ENCODE data around the gene RAB3B.
"Not testable (repeated sequence)": the region's sequence is repeated elsewhere in the genome, so short reads cannot be mapped to it uniquely, and the experiment has no call there.

The RAB3B gene, protein sequence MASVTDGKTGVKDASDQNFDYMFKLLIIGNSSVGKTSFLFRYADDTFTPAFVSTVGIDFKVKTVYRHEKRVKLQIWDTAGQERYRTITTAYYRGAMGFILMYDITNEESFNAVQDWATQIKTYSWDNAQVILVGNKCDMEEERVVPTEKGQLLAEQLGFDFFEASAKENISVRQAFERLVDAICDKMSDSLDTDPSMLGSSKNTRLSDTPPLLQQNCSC
- 0 to 0.19 (median 0) reads per million in 3 donors for total RNA-seq

DNA sequence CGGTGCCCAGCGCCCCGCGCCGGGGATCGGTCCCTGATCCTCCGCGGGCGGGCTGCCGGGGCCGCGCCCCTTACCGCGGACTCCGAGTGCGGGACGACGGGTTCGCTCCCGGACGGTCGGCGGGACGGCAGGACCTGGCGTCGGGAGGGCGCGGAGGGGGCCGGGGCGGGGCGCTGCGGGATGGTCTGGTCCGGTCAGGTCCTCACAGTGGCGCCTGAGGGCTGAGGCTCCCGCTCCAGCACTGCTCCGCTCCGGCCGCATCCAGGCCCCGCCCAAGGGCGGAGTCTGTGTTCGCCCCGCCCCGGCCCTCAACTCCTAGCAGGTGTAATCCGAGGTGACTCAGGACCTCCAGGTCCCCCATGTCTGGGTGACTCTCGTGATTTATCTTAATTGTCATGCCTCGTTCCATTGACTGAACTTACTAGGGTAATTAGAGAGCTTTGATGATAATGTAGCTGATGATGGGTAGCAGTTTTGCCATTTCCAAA is at the start of gene RAB3B:
RAB3B (minus strand) TSS at position 223 of the 488 bp plus-strand sequence. CDS start 13,583 bp downstream, outside the sequence.
- Histone ChIP-seq H3K27me3 (replicated peaks; ENCODE audit: control insufficient read depth, insufficient read depth, low read length, poor library complexity, severe bottlenecking) (no peaks in the 10 kb centered on the region), H3K4me1 (ENCODE audit: control insufficient read depth, insufficient read depth, low read length, poor library complexity, severe bottlenecking) (no peaks in the 10 kb centered on the region), H3K36me3 (ENCODE audit: control insufficient read depth, insufficient read depth, low read length) (no peaks in the 10 kb centered on the region), H3K4me3 (ENCODE audit: insufficient read depth, low read depth, low read length, poor library complexity, severe bottlenecking) (peak within 1 kb of the TSS; percentile 68), H3K27ac (ENCODE audit: insufficient read depth, low read length, poor library complexity, severe bottlenecking) (no peak within 1 kb of the TSS), H3K9me3 (ENCODE audit: control insufficient read depth, low read length) (no peaks in the 10 kb centered on the region)
- DNase-seq: peak; percentile 55 to 63 (median 56)

DNA sequence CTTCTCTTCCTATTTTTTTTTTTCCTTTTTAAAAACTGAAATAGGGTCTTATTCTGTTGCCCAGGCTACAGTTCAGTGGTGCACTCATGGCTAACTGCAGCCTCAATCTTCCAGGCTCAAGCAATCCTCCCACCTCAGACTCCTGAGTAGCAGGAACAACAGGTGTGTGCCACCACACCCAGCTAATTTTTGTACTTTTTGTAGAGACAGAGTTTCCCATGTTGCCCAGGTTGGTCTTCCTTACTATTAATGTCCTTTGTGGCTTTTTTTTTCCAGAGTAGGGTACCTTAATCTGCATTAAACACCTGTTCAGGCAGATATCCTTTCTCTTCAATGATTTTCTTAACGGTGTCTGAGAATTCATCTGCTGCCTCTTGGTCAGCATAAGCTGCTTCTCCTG is 47.4 kb upstream of the RAB3B start:
- no peak overlapping the region for H3K4me3 ChIP-seq (ENCODE audit: insufficient read depth, low read depth, low read length, poor library complexity, severe bottlenecking)

DNA sequence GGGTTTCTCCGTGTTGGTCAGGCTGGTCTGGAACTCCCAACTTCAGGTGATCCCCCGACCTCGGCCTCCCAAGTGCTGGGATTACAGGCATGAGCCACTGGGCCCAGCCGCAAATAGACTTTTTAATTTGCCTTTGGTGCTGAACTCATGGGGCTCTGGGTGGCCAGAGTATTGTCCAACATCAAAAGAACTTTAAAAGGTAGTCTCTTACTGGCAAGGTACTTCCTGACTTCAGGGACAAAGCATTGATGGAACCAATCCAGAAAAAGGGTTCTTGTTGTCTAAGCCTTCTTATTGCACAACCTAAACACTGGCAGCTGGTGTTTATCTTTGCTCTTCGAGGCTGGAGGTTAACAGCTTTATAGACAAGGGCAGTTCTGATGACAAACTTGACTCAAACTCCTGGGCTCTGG is 46.9 kb upstream of the RAB3B start:
- Histone ChIP-seq H3K4me1 (ENCODE audit: control insufficient read depth, insufficient read depth, low read length, poor library complexity, severe bottlenecking) (peaks cover 11% of the 10 kb centered on the region), H3K27ac (ENCODE audit: insufficient read depth, low read length, poor library complexity, severe bottlenecking) (no peak overlapping the region), H3K9me3 (ENCODE audit: control insufficient read depth, low read length) (no peaks in the 10 kb centered on the region), H3K27me3 (replicated peaks; ENCODE audit: control insufficient read depth, insufficient read depth, low read length, poor library complexity, severe bottlenecking) (no peaks in the 10 kb centered on the region), H3K36me3 (ENCODE audit: control insufficient read depth, insufficient read depth, low read length) (peaks cover 10% of the 10 kb centered on the region), H3K4me3 (ENCODE audit: insufficient read depth, low read depth, low read length, poor library complexity, severe bottlenecking) (no peak overlapping the region)
- no peak for DNase-seq

More for the DNA sequence above, 47.4 kb upstream of the RAB3B start:
- H3K9me3 ChIP-seq (ENCODE audit: control insufficient read depth, low read length): no peaks in the 10 kb centered on the region
- DNase-seq: no peak
- no peaks in the 10 kb centered on the region for H3K27me3 ChIP-seq (replicated peaks; ENCODE audit: control insufficient read depth, insufficient read depth, low read length, poor library complexity, severe bottlenecking)
- peaks cover 6% of the 10 kb centered on the region for H3K4me1 ChIP-seq (ENCODE audit: control insufficient read depth, insufficient read depth, low read length, poor library complexity, severe bottlenecking)
- H3K27ac ChIP-seq (ENCODE audit: insufficient read depth, low read length, poor library complexity, severe bottlenecking): no peak overlapping the region
- H3K36me3 ChIP-seq (ENCODE audit: control insufficient read depth, insufficient read depth, low read length): peaks cover 10% of the 10 kb centered on the region

GRCh38 chr1:52034050-52034384 is 43.5 kb upstream of the RAB3B start:
- Histone ChIP-seq H3K27me3 (replicated peaks; ENCODE audit: control insufficient read depth, insufficient read depth, low read length, poor library complexity, severe bottlenecking) (no peaks in the 10 kb centered on the region), H3K9me3 (ENCODE audit: control insufficient read depth, low read length) (no peaks in the 10 kb centered on the region), H3K4me3 (ENCODE audit: insufficient read depth, low read depth, low read length, poor library complexity, severe bottlenecking) (peak overlapping the region; percentile 86), H3K27ac (ENCODE audit: insufficient read depth, low read length, poor library complexity, severe bottlenecking) (peak overlapping the region; percentile 78), H3K4me1 (ENCODE audit: control insufficient read depth, insufficient read depth, low read length, poor library complexity, severe bottlenecking) (peaks cover 16% of the 10 kb centered on the region), H3K36me3 (ENCODE audit: control insufficient read depth, insufficient read depth, low read length) (peaks cover 5% of the 10 kb centered on the region)
- DNase-seq: no peak

DNA sequence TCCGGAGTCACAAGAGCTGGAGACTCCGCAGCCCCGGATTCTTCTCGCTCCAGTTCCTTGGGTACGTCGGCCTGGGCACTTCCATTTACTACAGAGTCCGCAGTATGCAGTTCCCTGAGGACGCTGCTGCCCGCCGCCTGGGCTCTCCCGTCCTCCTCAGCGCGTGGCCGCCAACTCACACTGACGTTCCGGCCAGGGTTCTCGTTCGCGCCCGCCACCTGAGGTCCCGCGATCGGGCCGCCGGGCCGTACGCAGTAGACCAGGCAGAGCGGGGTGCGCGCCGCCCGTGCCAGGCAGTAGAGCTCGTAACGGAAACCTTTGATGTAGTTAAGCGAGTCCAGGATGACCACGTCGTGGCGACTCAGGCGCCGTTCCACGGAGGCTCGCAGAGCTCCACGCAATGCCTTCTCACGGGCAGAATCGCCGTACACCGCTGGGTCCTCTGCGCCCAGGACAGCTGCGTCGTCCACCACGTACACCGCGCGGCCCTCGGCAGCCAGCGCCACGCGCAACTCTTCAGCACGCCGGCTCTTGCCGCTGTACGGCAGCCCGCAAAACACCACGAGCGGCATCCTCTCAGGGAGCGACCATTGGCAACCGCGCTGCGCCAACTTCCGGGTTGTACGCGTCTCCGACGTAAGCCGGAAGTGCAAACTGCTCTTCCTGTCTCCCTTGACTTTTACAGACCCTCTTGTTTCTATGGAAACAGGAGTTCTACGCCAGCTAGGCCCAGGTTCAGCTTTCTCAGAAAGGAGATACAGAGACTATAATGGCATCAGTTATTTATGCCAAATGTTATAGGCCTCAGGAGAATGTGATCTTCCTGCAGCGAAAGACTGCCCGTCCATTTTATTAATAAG is 42.9 kb upstream of the RAB3B start, which contains the start of gene KTI12:
KTI12 (minus strand) TSS at position 621 of the 860 bp plus-strand sequence; CDS start at position 572, 49 bp downstream.
- Histone ChIP-seq H3K27me3 (replicated peaks; ENCODE audit: control insufficient read depth, insufficient read depth, low read length, poor library complexity, severe bottlenecking) (no peaks in the 10 kb centered on the region), H3K4me3 (ENCODE audit: insufficient read depth, low read depth, low read length, poor library complexity, severe bottlenecking) (peak within 1 kb of the TSS; percentile 86), H3K36me3 (ENCODE audit: control insufficient read depth, insufficient read depth, low read length) (peaks cover 5% of the 10 kb centered on the region), H3K9me3 (ENCODE audit: control insufficient read depth, low read length) (no peaks in the 10 kb centered on the region), H3K27ac (ENCODE audit: insufficient read depth, low read length, poor library complexity, severe bottlenecking) (peak within 1 kb of the TSS; percentile 78), H3K4me1 (ENCODE audit: control insufficient read depth, insufficient read depth, low read length, poor library complexity, severe bottlenecking) (peaks cover 16% of the 10 kb centered on the region)
- DNase-seq: peak; percentile 76 to 84 (median 80)

GRCh38 chr1:52032785-52033131 is 42.3 kb upstream of the RAB3B start:
- peak overlapping the region; percentile 86 for H3K4me3 ChIP-seq (ENCODE audit: insufficient read depth, low read depth, low read length, poor library complexity, severe bottlenecking)
- H3K9me3 ChIP-seq (ENCODE audit: control insufficient read depth, low read length): no peaks in the 10 kb centered on the region
- H3K27ac ChIP-seq (ENCODE audit: insufficient read depth, low read length, poor library complexity, severe bottlenecking): peak overlapping the region; percentile 78
- peaks cover 4% of the 10 kb centered on the region for H3K36me3 ChIP-seq (ENCODE audit: control insufficient read depth, insufficient read depth, low read length)
- no peak for DNase-seq
- peaks cover 16% of the 10 kb centered on the region for H3K4me1 ChIP-seq (ENCODE audit: control insufficient read depth, insufficient read depth, low read length, poor library complexity, severe bottlenecking)
- H3K27me3 ChIP-seq (replicated peaks; ENCODE audit: control insufficient read depth, insufficient read depth, low read length, poor library complexity, severe bottlenecking): no peaks in the 10 kb centered on the region

GRCh38 chr1:52032124-52032784 is 41.8 kb upstream of the RAB3B start:
- no peak for DNase-seq
- Histone ChIP-seq H3K27me3 (replicated peaks; ENCODE audit: control insufficient read depth, insufficient read depth, low read length, poor library complexity, severe bottlenecking) (no peaks in the 10 kb centered on the region), H3K4me1 (ENCODE audit: control insufficient read depth, insufficient read depth, low read length, poor library complexity, severe bottlenecking) (peaks cover 16% of the 10 kb centered on the region), H3K27ac (ENCODE audit: insufficient read depth, low read length, poor library complexity, severe bottlenecking) (peak overlapping the region; percentile 78), H3K9me3 (ENCODE audit: control insufficient read depth, low read length) (no peaks in the 10 kb centered on the region), H3K4me3 (ENCODE audit: insufficient read depth, low read depth, low read length, poor library complexity, severe bottlenecking) (peak overlapping the region; percentile 86), H3K36me3 (ENCODE audit: control insufficient read depth, insufficient read depth, low read length) (no peaks in the 10 kb centered on the region)

DNA sequence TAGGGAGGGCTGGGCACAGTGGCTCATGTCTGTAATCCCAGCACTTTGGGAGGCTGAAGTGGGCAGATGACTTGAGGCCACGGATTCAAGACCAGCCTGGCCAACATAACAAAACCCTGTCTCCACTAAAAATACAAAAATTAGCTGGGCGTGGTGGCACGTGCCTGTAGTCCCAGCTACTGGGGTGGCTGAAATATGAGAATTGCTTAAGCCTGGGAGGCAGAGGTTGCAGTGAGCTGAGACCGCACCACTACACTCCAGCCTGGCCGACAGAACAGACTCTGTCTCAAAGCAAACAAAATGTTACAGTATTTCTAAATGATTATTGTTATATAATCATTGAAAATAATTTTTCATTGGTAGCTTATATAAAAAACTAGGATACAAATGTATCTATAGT is 38.3 kb upstream of the RAB3B start:
- not testable (repeated sequence) for H3K4me3 ChIP-seq (ENCODE audit: insufficient read depth, low read depth, low read length, poor library complexity, severe bottlenecking); H3K27ac ChIP-seq (ENCODE audit: insufficient read depth, low read length, poor library complexity, severe bottlenecking); DNase-seq

DNA sequence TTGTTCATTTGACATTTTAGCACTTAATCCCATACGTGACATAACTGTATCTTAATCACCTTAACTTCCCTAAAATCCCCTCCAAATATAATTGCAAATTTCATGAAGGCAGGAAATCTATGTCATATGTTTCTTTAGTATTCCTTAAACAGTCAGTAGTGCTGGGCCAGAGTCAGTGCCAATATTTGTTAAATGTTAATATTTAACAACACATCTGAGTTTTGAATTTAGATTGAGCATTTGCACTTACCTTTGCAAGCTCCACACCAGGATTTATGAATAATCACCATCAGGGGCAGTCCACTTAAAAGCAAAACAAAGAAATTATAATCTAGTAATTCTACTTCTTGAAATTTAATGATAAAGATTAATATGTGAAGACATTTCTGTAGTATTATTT is 37.8 kb upstream of the RAB3B start:
- H3K4me3 ChIP-seq (ENCODE audit: insufficient read depth, low read depth, low read length, poor library complexity, severe bottlenecking): no peak overlapping the region
- no peak overlapping the region for H3K27ac ChIP-seq (ENCODE audit: insufficient read depth, low read length, poor library complexity, severe bottlenecking)
- no peaks in the 10 kb centered on the region for H3K27me3 ChIP-seq (replicated peaks; ENCODE audit: control insufficient read depth, insufficient read depth, low read length, poor library complexity, severe bottlenecking)
- peaks cover 17% of the 10 kb centered on the region for H3K36me3 ChIP-seq (ENCODE audit: control insufficient read depth, insufficient read depth, low read length)
- peaks cover 10% of the 10 kb centered on the region for H3K4me1 ChIP-seq (ENCODE audit: control insufficient read depth, insufficient read depth, low read length, poor library complexity, severe bottlenecking)
- no peak for DNase-seq
- no peaks in the 10 kb centered on the region for H3K9me3 ChIP-seq (ENCODE audit: control insufficient read depth, low read length)

More for the DNA sequence above, 38.3 kb upstream of the RAB3B start:
- H3K36me3 ChIP-seq (ENCODE audit: control insufficient read depth, insufficient read depth, low read length): peaks cover 13% of the 10 kb centered on the region
- peaks cover 12% of the 10 kb centered on the region for H3K4me1 ChIP-seq (ENCODE audit: control insufficient read depth, insufficient read depth, low read length, poor library complexity, severe bottlenecking)
- H3K9me3 ChIP-seq (ENCODE audit: control insufficient read depth, low read length); H3K27me3 ChIP-seq (replicated peaks; ENCODE audit: control insufficient read depth, insufficient read depth, low read length, poor library complexity, severe bottlenecking): not testable (repeated sequence)
